Neuronal stem cell (in vitro differentiated cells): ENCODE results near the gene CADM2.

Source experiments
- DNase-seq: peaks from one replicate; pipeline ENCODE4 v3.0.0-alpha.2; 2013; ENCODE audit warnings: low spot score
- H2AFZ ChIP-seq: one replicate; pipeline ENCODE4 v1.6.1; 2013; ENCODE audit warnings: mild to moderate bottlenecking, low read length, inconsistent platforms
- H2AK5ac ChIP-seq: 2 replicates; pipeline ENCODE4 v1.6.1; 2013; ENCODE audit warnings: low read depth, mild to moderate bottlenecking, inconsistent platforms, low read length, moderate library complexity, mixed read lengths
- H2BK120ac ChIP-seq: 2 replicates; pipeline ENCODE4 v1.6.1; 2013; ENCODE audit warnings: low read depth, mild to moderate bottlenecking, inconsistent platforms, low read length, moderate library complexity, mixed read lengths
- H2BK12ac ChIP-seq: one replicate; pipeline ENCODE4 v1.6.1; 2013; ENCODE audit warnings: low read length, inconsistent platforms
- H2BK15ac ChIP-seq: 2 replicates; pipeline ENCODE4 v1.6.1; 2013; ENCODE audit warnings: mild to moderate bottlenecking, low read length, inconsistent platforms, mixed read lengths
- H2BK5ac ChIP-seq: one replicate; pipeline ENCODE4 v1.6.1; 2013; ENCODE audit warnings: inconsistent platforms, mild to moderate bottlenecking, low read length, moderate library complexity
- H3K14ac ChIP-seq: one replicate; pipeline ENCODE4 v1.6.1; 2013; ENCODE audit warnings: low read length, inconsistent platforms
- H3K18ac ChIP-seq: 2 replicates; pipeline ENCODE4 v1.6.1; 2013; ENCODE audit warnings: low read length, inconsistent platforms
- H3K23ac ChIP-seq: 2 replicates; pipeline ENCODE4 v1.6.1; 2013; ENCODE audit warnings: low read depth, mild to moderate bottlenecking, mixed read lengths, low read length, inconsistent platforms; ENCODE audit not compliant: poor library complexity
- H3K27ac ChIP-seq: replicated peaks from 3 replicates; pipeline ENCODE4 v1.5.1; 2013; ENCODE audit warnings: low read length, inconsistent platforms
- H3K27me3 ChIP-seq, 3 experiments: 2 replicates each; pipeline ENCODE4 v1.6.1; 2013; ENCODE audit warnings: low read length in 3 of 3, mild to moderate bottlenecking in 2 of 3, inconsistent platforms in 1 of 3, low read depth in 1 of 3, mixed read lengths in 1 of 3, moderate library complexity in 1 of 3; ENCODE audit not compliant: control insufficient read depth in 3 of 3, insufficient read depth in 3 of 3
- H3K36me3 ChIP-seq, 2 donors: replicated peaks in 1 of 2; 2 replicates each; pipeline ENCODE4 v1.6.1; 2013; ENCODE audit warnings: low read length in 2 of 2; ENCODE audit not compliant: control insufficient read depth in 2 of 2, insufficient read depth in 2 of 2
- H3K4ac ChIP-seq: 2 replicates; pipeline ENCODE4 v1.6.1; 2013; ENCODE audit warnings: inconsistent platforms, mild to moderate bottlenecking, low read length, moderate library complexity
- H3K4me1 ChIP-seq, 2 donors: 1 replicate in 1 of 2; 2 replicates in 1 of 2; pipeline ENCODE4 v1.6.1; 2013; ENCODE audit warnings: low read length in 2 of 2, low read depth in 1 of 2; ENCODE audit not compliant: control insufficient read depth in 2 of 2, insufficient read depth in 1 of 2
- H3K4me2 ChIP-seq: one replicate; pipeline ENCODE4 v1.6.1; 2013; ENCODE audit warnings: mild to moderate bottlenecking, low read length, inconsistent platforms; ENCODE audit not compliant: insufficient read depth, poor library complexity, severe bottlenecking
- H3K4me3 ChIP-seq, 2 donors: 2 replicates each; pipeline ENCODE4 v1.5.1; 2013; ENCODE audit warnings: low read length in 2 of 2, mild to moderate bottlenecking in 2 of 2, inconsistent platforms in 1 of 2, moderate library complexity in 1 of 2
- H3K79me1 ChIP-seq: one replicate; pipeline ENCODE4 v1.6.1; 2013; ENCODE audit warnings: low read depth, mild to moderate bottlenecking, inconsistent platforms, low read length, moderate library complexity
- H3K9ac ChIP-seq: one replicate; pipeline ENCODE4 v1.6.1; 2013; ENCODE audit warnings: mild to moderate bottlenecking, low read depth, low read length, inconsistent platforms; ENCODE audit not compliant: poor library complexity
- H3K9me3 ChIP-seq, 2 donors: replicated peaks in 1 of 2; 2 replicates each; pipeline versions ENCODE3 to v1.6.1; 2013; ENCODE audit warnings: low read length in 2 of 2, mild to moderate bottlenecking in 2 of 2, inconsistent platforms in 1 of 2, low read depth in 1 of 2, mixed read lengths in 1 of 2, moderate library complexity in 1 of 2; ENCODE audit not compliant: control insufficient read depth in 2 of 2, insufficient read depth in 1 of 2
- H4K8ac ChIP-seq: one replicate; pipeline ENCODE4 v1.6.1; 2013; ENCODE audit warnings: low read depth, mild to moderate bottlenecking, inconsistent platforms, low read length, moderate library complexity
- H4K91ac ChIP-seq: one replicate; pipeline ENCODE4 v1.6.1; 2013; ENCODE audit warnings: low read length, low read depth, mild to moderate bottlenecking, inconsistent platforms; ENCODE audit not compliant: poor library complexity
- WGBS, 2 donors: extraction: QIAGEN DNeasy Blood & Tissue Kit; methylation state at CpG; one replicate each; pipeline ENCODE4 v1.1.7; 2013; ENCODE audit warnings: missing lambda C conversion rate in 2 of 2, mixed read lengths in 1 of 2; ENCODE audit not compliant: insufficient read length in 2 of 2, insufficient replicate concordance in 1 of 2; ENCODE audit errors: extremely low coverage in 2 of 2; 5-methylcytosine and 5-hydroxymethylcytosine counted together

Gene CADM2

DNA sequence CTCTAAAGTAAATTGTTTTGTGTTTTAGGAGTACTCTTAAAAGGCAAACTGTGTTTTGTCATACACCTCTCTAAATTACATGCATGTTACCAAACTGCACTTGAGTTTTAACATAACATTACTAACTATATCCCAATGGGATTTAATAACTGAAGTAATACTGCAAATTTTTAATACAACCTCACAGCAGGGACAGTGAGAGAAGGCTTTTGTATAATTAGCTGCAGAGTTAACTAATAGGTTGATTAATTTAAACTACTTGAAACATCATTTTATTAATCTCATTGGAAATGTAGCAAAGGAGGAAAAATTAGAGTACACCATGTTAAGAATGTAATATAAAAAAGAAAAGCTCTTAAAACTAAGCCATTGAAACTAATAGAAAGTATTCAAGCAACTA is 417.3 kb downstream of the CADM2 start:
- Histone ChIP-seq H3K27me3 (no peaks in the 10 kb centered on the region), H2AFZ (no peak overlapping the region), H4K8ac (no peak overlapping the region), H2AK5ac (no peak overlapping the region), H3K4me1 (no peaks in the 10 kb centered on the region), H2BK120ac (no peak overlapping the region), H3K4me3 (no peak overlapping the region), H3K14ac (no peak overlapping the region), H2BK15ac (no peak overlapping the region), H2BK12ac (no peak overlapping the region), H2BK5ac (no peak overlapping the region), H3K27ac (no peak overlapping the region), H3K4ac (no peak overlapping the region), H4K91ac (no peak overlapping the region), H3K23ac (no peak overlapping the region), H3K9ac (no peak overlapping the region), H3K79me1 (no peaks in the 10 kb centered on the region), H3K36me3 (no peaks in the 10 kb centered on the region), H3K4me2 (no peak overlapping the region), H3K18ac (no peak overlapping the region), H3K9me3 (no peaks in the 10 kb centered on the region)
- DNase-seq: no peak

DNA sequence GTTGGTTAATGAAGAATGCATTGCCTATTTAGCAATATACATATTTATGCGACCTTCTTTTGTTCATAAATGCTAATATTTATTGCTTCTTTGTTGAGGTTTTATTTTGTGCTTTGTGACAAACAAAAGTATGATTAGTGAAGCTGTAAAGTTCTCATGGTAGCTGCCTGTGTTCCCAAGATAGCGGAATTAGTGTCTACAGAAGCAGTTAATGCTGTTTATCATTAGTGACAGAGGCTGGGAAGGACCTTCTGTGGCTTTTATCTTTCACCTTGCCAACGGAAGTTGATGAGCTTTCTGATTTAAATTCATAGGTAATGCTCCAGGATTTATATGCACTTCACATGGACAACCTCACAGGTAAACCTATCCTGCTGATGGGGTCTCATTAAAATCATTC is 418.3 kb downstream of the CADM2 start:
- no peak overlapping the region for H3K9ac ChIP-seq
- H4K91ac ChIP-seq: no peak overlapping the region
- no peaks in the 10 kb centered on the region for H3K79me1 ChIP-seq
- no CpG with 5 or more reads among the region's 3 CpGs for WGBS, 2 donors
- no peak overlapping the region for H2BK12ac ChIP-seq
- no peak overlapping the region for H3K4me3 ChIP-seq
- no peak for DNase-seq
- no peak overlapping the region for H3K18ac ChIP-seq
- H3K27me3 ChIP-seq: no peaks in the 10 kb centered on the region
- no peak overlapping the region for H3K4me2 ChIP-seq
- no peak overlapping the region for H2AFZ ChIP-seq
- no peaks in the 10 kb centered on the region for H3K36me3 ChIP-seq
- no peaks in the 10 kb centered on the region for H3K4me1 ChIP-seq
- H3K4ac ChIP-seq: no peak overlapping the region
- H2AK5ac ChIP-seq: no peak overlapping the region
- H4K8ac ChIP-seq: no peak overlapping the region
- H2BK15ac ChIP-seq: no peak overlapping the region
- H2BK120ac ChIP-seq: no peak overlapping the region
- H3K23ac ChIP-seq: no peak overlapping the region
- H3K9me3 ChIP-seq: no peaks in the 10 kb centered on the region
- no peak overlapping the region for H3K14ac ChIP-seq
- no peak overlapping the region for H2BK5ac ChIP-seq
- H3K27ac ChIP-seq: no peak overlapping the region

DNA sequence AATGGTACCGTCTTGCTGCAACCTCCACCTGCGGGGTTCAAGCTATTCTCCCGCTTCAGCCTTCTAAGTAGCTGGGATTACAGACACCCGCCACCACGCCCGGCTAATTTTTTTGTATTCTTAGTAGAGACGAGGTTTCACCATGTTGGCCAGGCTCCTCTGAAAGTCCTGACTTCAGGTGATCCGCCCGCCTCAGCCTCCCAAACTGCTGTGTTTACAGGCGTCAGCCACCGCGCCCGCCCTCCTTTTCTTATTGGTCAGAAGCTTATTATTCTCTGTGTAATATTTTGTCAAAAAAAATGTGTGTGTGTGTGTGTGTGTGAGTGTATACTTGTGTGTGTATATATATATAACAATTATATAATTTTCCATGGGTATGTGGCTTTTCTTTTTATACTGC is 425.6 kb downstream of the CADM2 start:
- Histone ChIP-seq H3K9ac (no peak overlapping the region), H3K36me3 (no peaks in the 10 kb centered on the region), H2AFZ (no peak overlapping the region), H3K4me2 (no peak overlapping the region), H4K91ac (no peak overlapping the region), H3K18ac (no peak overlapping the region), H2AK5ac (no peak overlapping the region), H3K14ac (no peak overlapping the region), H2BK12ac (no peak overlapping the region), H2BK120ac (no peak overlapping the region), H3K4me3 (no peak overlapping the region), H3K9me3 (no peaks in the 10 kb centered on the region), H4K8ac (no peak overlapping the region), H3K27ac (no peak overlapping the region), H3K4me1 (no peaks in the 10 kb centered on the region), H3K79me1 (no peaks in the 10 kb centered on the region), H2BK5ac (no peak overlapping the region), H3K23ac (no peak overlapping the region), H3K27me3 (no peaks in the 10 kb centered on the region), H2BK15ac (no peak overlapping the region), H3K4ac (no peak overlapping the region)
- no CpG with 5 or more reads among the region's 13 CpGs for WGBS, 2 donors
- no peak for DNase-seq

DNA sequence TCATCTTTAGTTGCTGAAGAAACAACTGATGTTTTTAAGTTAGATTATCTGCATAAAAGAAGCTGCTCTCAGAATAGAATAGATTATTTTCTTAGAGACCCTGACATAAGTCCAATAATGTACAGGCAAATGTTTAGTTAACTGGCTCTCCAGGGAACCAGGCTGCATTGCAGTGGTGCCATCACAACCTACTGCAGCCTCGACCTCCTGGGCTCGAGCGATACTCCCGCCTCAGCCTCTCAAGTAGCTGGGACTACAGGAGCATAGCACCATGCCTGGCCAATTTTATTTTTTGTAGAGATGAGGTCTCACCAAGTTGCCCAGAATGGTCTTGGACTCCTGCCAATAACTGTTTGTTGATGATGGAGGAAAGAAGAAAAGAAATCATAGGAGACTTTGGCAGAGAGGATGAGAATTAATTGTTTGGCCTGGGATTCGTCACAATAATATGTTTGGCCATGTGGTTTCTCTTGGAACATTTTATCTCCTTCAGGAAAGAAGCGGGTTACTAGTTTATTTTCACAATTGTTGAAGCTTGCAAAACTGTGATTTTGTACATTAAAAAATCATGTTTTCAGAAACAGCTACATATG is 429.2 kb downstream of the CADM2 start:
- Histone ChIP-seq H3K4me2 (no peak overlapping the region), H3K27ac (no peak overlapping the region), H3K9ac (no peak overlapping the region), H2BK15ac (no peak overlapping the region), H2BK5ac (no peak overlapping the region), H3K27me3 (no peaks in the 10 kb centered on the region), H2AFZ (no peak overlapping the region), H3K4me1 (no peaks in the 10 kb centered on the region), H2AK5ac (no peak overlapping the region), H3K36me3 (no peaks in the 10 kb centered on the region), H3K79me1 (no peaks in the 10 kb centered on the region), H2BK120ac (no peak overlapping the region), H4K91ac (no peak overlapping the region), H3K9me3 (no peaks in the 10 kb centered on the region), H3K18ac (no peak overlapping the region), H3K4me3 (no peak overlapping the region), H3K14ac (no peak overlapping the region), H3K4ac (no peak overlapping the region), H3K23ac (no peak overlapping the region), H2BK12ac (no peak overlapping the region), H4K8ac (no peak overlapping the region)
- no CpG with 5 or more reads among the region's 6 CpGs for WGBS, 2 donors
- no peak for DNase-seq
